ENCODE measurements around the gene RTP4.

GRCh38 chr3:187382609-187383151, 14.5 kb downstream of the RTP4 start:
- TF ChIP-seq EZH2 (IDR thresholded peaks at IDR 0.05) (no peak), POLR2AphosphoS5 (IDR thresholded peaks at IDR 0.05; ENCODE audit: borderline replicate concordance, low read depth, low read length) (no peak)
